D341Med (cell line): ENCODE results near the gene ARHGEF28.

ENCODE experiments used
- DNase-seq: peaks from one replicate; pipeline ENCODE4 v3.0.0; 2012; ENCODE audit warnings: low spot score

Gene ARHGEF28

GRCh38 chr5:73861313-73861988 is 235.5 kb downstream of the ARHGEF28 start:
- DNase-seq: no peak

DNA sequence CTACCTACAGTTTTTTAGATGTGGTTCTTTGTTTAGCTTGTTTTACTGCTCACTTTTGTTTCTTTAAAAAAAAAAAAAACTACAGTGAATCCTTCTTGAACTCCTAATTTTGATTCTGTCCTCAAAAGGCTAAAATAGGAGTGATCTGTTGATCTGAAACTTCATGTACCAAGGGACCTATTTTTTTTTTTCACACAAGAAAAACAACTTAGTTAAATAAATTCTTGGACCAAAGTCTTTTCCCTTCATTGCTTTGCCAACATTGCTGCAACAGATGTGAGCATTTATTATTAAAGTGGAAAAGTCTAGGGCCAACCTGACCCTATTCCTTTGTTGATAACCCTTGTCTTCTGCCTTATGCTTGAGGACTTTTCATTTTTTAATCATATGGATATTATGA is 236.8 kb downstream of the ARHGEF28 start:
- DNase-seq: no peak

DNA sequence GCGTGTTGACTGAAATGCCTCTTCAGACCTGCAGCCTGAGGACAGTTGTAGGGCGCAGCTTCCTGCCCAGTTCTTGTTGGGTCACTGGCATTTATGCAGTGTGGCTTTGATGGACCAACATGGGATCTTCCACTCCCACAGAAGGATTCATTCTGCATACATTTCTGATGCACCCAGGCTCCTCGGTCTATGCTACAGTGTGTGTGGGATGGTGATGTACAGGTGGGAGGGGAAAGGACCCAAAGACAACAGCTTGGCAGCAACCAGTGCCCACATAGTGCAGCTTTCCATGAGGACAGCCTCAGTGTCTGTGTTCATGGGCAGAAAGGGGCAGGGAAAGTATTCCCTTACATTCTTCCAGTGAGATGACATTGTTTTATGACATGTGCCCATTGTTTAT is 237.9 kb downstream of the ARHGEF28 start:
- DNase-seq: no peak

DNA sequence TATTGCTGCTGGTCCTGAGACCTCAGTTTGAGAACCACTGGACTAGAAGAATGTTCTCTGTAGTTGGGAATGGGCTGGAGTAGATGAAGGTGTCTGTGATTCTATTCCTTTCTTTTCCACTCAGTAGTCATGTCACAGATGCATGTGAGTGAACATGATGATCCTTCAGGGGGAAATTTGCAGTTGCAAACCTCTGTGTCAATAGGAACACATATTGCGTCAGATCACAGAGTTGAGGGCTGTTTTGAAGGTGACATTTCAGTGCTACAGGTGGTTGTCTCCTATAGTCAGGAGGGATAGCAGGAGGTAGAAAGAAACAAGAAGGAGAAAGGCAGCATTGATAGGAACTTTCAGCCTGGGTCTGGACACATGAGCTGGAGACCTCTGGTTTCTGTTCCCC is 239.3 kb downstream of the ARHGEF28 start:
- DNase-seq: no peak

DNA sequence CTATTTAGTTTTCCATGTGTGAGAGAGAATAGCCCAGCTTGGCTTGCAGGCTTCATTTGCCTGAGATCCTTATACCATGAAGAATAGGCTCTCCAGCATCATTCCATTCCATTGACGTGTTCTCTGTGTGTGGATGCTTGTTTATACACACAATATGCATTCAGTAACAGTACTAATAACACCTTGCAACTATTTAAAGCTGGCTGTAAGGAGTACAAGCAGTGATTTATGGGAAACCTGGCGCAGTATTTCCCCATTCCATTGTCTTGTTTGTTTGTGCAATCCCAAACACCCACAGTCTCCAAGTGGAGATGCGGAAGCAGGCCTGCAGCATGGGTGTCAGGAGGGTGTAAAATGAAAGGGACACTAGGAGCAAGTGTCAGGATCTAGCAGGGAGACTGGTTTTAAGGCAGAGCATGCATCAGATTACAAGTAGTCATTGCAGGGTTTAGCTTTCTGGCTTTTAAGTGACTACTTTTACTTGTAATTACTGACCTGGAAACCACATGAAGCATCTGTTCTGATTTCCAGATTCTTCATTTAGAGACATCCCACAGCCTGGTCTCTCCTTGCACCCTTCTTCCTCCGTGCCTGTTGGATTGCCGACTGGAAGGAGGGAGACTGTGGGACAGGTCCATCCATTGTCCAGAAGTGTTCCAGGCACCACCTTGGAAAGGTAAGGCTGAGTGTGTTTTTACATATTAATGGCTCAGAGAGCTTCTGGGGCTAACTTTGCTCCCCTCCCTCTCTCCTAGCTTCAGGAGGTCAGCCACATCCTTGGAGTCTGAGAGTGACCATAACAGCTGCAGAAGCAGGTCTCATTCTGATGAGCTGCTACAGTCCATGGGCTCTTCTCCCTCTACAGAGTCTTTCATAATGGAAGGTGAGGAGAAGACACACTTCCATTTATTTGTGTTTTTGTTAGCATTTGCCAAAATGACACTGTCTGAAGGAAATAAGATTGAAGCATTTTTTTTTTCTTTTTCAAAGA is 241.6 kb downstream of the ARHGEF28 start:
- DNase-seq: no peak

DNA sequence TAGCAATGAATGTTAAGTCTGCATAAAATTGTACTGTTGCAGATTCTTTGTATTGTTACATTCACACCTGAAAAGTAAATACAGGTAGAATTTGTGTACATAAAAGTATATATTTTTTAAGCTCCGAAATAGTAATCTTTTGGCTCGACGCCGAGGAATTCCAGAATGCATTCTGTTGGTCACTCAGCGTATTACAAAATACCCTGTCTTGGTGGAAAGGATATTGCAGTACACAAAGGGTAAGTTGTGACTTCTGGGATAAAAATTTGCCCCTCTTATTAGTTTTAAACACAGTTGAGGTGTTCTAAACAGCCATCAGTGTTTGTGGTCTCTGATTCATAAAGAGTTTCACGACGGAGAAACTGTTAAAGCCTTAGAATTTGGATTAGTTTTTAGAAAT is 257.6 kb downstream of the ARHGEF28 start:
- no peak for DNase-seq

- no peak for DNase-seq
These were observed 261.7 kb downstream of the ARHGEF28 start for GRCh38 chr5:73887688-73888087.

- DNase-seq: no peak
These were observed 264.6 kb downstream of the ARHGEF28 start for GRCh38 chr5:73890569-73890968.

DNA sequence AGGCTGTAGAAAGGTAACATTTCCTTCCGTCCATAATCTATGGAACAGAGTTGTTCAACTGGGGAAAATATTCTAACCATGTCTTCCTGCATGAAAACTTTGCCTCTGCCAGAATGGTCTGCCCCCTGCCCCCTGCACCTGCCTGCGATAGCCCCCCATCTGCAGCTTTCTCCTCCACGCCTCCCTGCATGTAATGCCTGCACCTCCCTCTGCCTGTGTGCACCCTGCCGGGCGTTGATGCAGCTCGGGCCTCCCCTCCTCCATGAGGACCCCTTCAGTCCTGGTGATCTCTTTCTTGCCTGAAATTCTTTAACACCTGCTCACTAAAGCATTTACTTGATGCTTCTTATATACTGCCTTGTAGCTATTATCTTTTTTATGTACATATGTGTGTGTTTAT is 266.2 kb downstream of the ARHGEF28 start:
- no peak for DNase-seq

- no peak for DNase-seq
These were observed 266.8 kb downstream of the ARHGEF28 start for GRCh38 chr5:73892806-73893205.

DNA sequence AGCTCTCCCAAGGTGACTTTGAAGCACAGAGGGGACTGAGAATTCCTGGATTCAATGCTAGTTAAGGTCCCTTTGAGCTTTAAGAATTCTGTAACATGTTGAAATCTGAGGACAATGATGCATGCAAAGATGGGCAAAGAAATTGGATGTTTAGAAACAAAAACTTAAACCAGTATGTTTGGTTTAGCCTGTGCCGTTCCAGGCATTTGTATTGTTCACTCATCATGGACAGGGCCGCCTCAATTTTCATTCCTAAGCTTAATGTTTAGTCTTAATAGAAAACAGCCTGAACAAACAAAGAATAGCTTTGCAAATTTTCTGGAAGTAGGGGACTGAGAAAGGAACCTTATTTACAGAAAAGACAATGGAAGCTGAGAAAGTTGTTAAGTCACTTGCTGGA is 267.8 kb downstream of the ARHGEF28 start:
- DNase-seq: no peak

GRCh38 chr5:73894860-73895259 is 268.9 kb downstream of the ARHGEF28 start:
- no peak for DNase-seq

- no peak for DNase-seq
These were observed 269.5 kb downstream of the ARHGEF28 start for GRCh38 chr5:73895471-73895870.

DNA sequence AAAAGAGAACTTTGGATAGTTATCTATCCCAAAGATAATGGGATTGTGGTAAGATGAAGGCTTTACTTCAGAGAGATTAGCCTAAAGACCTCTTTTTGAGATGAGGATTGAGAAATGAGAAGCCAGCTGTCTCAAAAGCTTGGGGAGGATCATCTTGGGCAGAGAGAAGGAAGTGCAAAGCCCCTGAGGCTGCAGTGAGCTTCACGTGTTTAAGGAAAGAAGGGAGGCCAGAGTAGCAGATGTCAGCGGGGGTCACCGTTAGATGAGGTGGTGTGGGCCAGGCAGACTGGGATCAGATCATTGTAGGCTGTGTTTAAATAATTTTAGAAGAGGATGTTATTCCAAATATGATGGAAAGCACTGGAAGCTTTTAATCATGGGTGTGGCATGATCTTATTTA is 270.1 kb downstream of the ARHGEF28 start:
- no peak for DNase-seq

DNA sequence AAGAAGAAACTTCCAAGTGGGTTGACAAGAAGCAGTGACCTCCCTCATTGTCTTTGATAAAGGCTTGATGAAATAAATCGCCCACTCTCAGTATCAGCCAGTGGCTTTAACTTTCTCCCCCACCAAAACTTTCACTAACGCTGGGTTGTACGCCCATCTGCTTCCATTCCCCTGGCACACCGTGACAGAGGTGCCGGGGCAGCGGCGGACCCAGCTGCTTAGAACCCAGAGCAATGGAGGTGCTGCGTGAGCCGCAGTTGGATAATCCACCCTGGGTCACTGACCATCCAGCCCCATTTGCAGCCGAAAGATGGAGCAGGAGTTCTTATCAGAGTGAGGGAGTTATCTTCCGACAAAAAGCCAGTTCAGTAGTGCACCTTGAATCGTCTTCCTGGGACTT is 270.7 kb downstream of the ARHGEF28 start:
- DNase-seq: no peak

DNA sequence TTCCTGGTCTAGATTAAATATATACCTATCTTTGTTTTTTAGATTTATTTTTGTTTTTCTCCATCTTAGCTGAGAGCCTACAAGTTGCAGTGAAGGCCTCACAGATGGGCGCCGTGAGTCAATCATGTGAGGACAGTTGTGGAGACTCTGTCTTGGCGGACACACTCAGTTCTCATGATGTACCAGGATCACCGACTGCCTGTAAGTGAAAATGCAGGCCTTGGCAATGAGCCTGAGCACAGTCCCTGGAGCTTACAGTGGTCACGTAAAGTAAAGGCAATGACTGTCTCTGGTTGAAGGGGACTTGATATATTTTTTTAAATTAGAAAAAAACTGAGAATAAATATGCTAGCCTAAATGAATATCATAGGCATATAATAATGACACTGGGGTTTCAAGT is 271.9 kb downstream of the ARHGEF28 start:
- no peak for DNase-seq

DNA sequence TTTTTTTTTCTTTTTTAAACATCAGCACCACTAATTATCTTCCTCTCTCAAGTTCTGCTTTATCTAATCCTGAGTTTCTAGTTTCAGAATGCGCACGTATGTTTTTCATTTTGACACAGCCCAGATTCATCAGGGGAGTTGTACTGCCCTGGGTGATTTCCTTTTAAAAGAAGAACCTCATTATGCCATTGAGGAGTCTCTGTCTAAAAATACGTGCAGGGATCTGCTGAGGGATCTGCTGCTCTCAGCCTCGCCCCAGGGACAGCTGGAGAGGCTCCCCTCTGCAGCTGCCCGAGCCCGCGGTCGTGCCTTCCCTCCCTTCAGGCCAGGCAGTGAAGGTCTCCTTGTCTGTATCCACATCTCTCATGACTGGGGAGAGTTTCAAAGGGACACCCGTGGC is 273.1 kb downstream of the ARHGEF28 start:
- no peak for DNase-seq

DNA sequence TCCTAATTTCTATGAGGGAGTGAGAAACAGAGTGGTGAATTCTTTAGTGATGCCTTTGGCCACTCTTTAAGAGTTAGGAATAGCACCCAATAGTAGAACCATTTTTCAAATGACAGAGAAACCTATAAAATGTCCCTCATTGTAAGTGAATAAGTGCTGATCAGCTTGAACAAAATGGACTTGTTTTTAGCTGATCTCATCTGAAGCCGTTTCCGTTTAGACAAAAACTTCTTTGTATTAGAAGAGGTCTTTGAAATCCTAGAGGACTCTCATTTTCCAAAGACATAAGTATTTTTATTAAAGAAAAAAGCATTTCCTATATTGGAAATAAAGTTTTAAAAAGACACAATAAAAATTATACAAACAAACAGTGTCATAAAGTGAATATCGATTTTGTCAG is 273.9 kb downstream of the ARHGEF28 start:
- DNase-seq: no peak

DNA sequence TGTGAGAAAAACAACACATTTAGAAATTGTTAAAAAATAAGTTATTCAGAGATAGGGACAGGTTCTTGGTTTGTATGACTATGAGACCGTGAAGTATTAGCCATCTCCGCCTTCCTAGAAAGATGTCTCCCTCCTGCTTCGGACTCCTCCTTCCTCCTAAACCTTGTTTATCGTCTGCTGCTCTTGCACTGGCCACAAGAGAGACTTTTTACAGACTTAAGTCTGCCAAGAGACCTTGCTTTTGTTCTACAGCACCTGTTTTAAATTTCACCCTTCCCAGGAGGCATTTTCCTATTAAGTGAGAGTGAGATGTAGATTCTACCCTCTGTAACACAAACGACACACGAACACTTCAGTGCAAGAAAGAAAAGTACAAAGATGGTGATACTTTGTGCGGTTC is 274.6 kb downstream of the ARHGEF28 start:
- DNase-seq: no peak

GRCh38 chr5:73901043-73901442 is 275.0 kb downstream of the ARHGEF28 start:
- no peak for DNase-seq

DNA sequence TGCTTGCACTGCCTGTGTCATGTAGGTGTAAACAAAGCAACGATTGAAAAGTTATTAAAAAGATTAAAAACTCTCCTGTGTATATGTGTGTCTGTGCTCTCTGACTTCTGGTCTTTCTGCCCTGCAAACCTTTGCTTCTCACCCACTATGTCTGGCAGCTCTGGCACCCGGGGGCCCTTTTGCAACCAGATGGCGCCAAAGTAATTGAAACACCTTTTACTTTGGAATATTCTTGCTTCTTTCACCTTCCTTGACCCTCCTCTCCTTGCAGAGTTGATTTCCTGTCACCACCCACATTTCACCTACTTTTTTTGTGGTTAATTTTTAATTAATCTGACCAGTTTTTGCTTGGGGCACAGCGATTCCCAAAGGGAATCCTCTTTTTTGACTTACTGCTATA is 275.5 kb downstream of the ARHGEF28 start:
- DNase-seq: peak; percentile 42

- DNase-seq: peak; percentile 53
These were observed 276.5 kb downstream of the ARHGEF28 start for GRCh38 chr5:73902327-73903051.

- DNase-seq: no peak
These were observed 277.2 kb downstream of the ARHGEF28 start for GRCh38 chr5:73903169-73903568.
